A549 (cell line): ENCODE data around the gene PIAS3. TPM values are rescaled to one million over a fixed set of nuclear protein-coding genes. Genes with fewer than 3 reads are reported as not detected.

Source experiments
- ATAC-seq, 2 experiments: fragments of 200-7000 bp in 1 of 2; fragments of >200 bp in 1 of 2; cut with Nextera tagmentation in 1 of 2; cut with Tn5 transposase in 1 of 2; 3 replicates each; pipeline versions ENCODE4 v1.8.0 to v1.9.1; 2018 to 2020; ENCODE audit warnings: mild to moderate bottlenecking in 1 of 2, moderate library complexity in 1 of 2
- CTCF ChIA-PET: fragments of 300-600 bp; sonication (Branson Sonifier 250); formaldehyde crosslinking; extraction: SDS; loops from one replicate; lab custom pipeline; 2021; ENCODE audit warnings: antibody characterized with exemption, inconsistent platforms; lab: Yijun Ruan, JAX
- POLR2A ChIA-PET: fragments of 350-600 bp; formaldehyde crosslinking; extraction: SDS; loops from one replicate; lab custom pipeline; 2021; ENCODE audit warnings: antibody characterized with exemption, inconsistent platforms; lab: Yijun Ruan, JAX
- DNase-seq, 2 experiments: peaks; one replicate each; pipeline versions ENCODE4 v3.0.0 to v3.0.0-alpha.2; 2011 to 2016; ENCODE audit warnings: low read depth in 1 of 2, low spot score in 1 of 2
- FAIRE-seq: peaks from 2 replicates; lab custom pipeline; 2011; peaks lifted over from hg19 to GRCh38; lab: Jason Lieb, UNC
- H3K27ac ChIP-seq, 2 experiments: fragments of >200 bp; sonication (Bioruptor Twin); formaldehyde crosslinking; 3 replicates each; pipeline ENCODE4 v1.5.1; 2016 to 2017
- H3K4me1 ChIP-seq: fragments of >200 bp; sonication (Bioruptor Twin); formaldehyde crosslinking; 3 replicates; pipeline ENCODE4 v1.6.1; 2016
- H3K4me2 ChIP-seq: fragments of >200 bp; sonication (Bioruptor Twin); formaldehyde crosslinking; 3 replicates; pipeline ENCODE4 v1.6.1; 2016
- H3K4me3 ChIP-seq: fragments of >200 bp; sonication (Bioruptor Twin); formaldehyde crosslinking; 3 replicates; pipeline ENCODE4 v1.5.1; 2016
- H3K9me3 ChIP-seq: fragments of >200 bp; sonication (Bioruptor Twin); formaldehyde crosslinking; 3 replicates; pipeline ENCODE4 v1.6.1; 2016
- BCL3 ChIP-seq: fragments of >200 bp; sonication (Bioruptor Twin); formaldehyde crosslinking; IDR thresholded peaks from 3 replicates; pipeline ENCODE4 v1.6.1; 2016
- CBX2 ChIP-seq: fragments of 200-600 bp; sonication (generic); IDR thresholded peaks from 2 replicates; pipeline ENCODE4 v1.6.1; 2016; ENCODE audit warnings: low read depth, mild to moderate bottlenecking, borderline replicate concordance
- CBX8 ChIP-seq: fragments of 200-600 bp; sonication (generic); IDR thresholded peaks from 2 replicates; pipeline ENCODE4 v1.6.1; 2016
- CHD4 ChIP-seq: fragments of 200-600 bp; sonication (generic); IDR thresholded peaks from 2 replicates; pipeline ENCODE4 v1.6.1; 2016; ENCODE audit warnings: antibody characterized with exemption, mild to moderate bottlenecking, borderline replicate concordance
- CTCF ChIP-seq: fragments of >200 bp; sonication (Bioruptor Twin); formaldehyde crosslinking; IDR thresholded peaks from 3 replicates; pipeline ENCODE4 v1.5.1; 2016
- E2F6 ChIP-seq: IDR thresholded peaks from 2 replicates; pipeline ENCODE4 v1.6.1; 2012; ENCODE audit warnings: low read depth, borderline replicate concordance
- EP300 ChIP-seq, 2 experiments: fragments of >200 bp; sonication (Bioruptor Twin); formaldehyde crosslinking; IDR thresholded peaks; 2 replicates in 1 of 2; 3 replicates in 1 of 2; pipeline ENCODE4 v1.6.1; 2016 to 2017
- ESRRA ChIP-seq: fragments of 150-350 bp; IDR thresholded peaks from 2 replicates; pipeline ENCODE4 v1.6.1; 2014; ENCODE audit warnings: mild to moderate bottlenecking, low read length, borderline replicate concordance
- MAX ChIP-seq: IDR thresholded peaks from 2 replicates; pipeline ENCODE4 v1.6.1; 2012
- NR3C1 ChIP-seq: fragments of >200 bp; sonication (Bioruptor Twin); formaldehyde crosslinking; IDR thresholded peaks from 3 replicates; pipeline ENCODE4 v1.6.1; 2017
- PHF8 ChIP-seq: fragments of 200-600 bp; sonication (generic); IDR thresholded peaks from 2 replicates; pipeline ENCODE4 v1.6.1; 2016; ENCODE audit warnings: low read depth, mild to moderate bottlenecking, antibody characterized with exemption, moderate library complexity, borderline replicate concordance
- POLR2AphosphoS2 ChIP-seq: conservative IDR thresholded peaks from 2 replicates; pipeline ENCODE4 v1.6.1; 2012; ENCODE audit warnings: low read length, improper control_type of control experiment, inconsistent platforms
- RCOR1 ChIP-seq: fragments of 150-350 bp; IDR thresholded peaks from 2 replicates; pipeline ENCODE4 v1.6.1; 2014; ENCODE audit warnings: antibody characterized with exemption, low read length, low read depth
- RFX5 ChIP-seq: fragments of 450-650 bp; IDR thresholded peaks from 2 replicates; pipeline ENCODE4 v1.7.1; 2014; ENCODE audit warnings: antibody characterized with exemption, mild to moderate bottlenecking, moderate library complexity
- SREBF2 ChIP-seq: fragments of 450-650 bp; IDR thresholded peaks from 2 replicates; pipeline ENCODE4 v1.6.1; 2014; ENCODE audit warnings: mild to moderate bottlenecking, moderate library complexity
- TP53 ChIP-seq: fragments of 250-450 bp; sonication (Bioruptor Pico); IDR thresholded peaks from 2 replicates; pipeline ENCODE4 v1.5.0; 2021; ENCODE audit warnings: mild to moderate bottlenecking, moderate library complexity
- ZNF302 ChIP-seq: fragments of 250-450 bp; sonication (Bioruptor Pico); IDR thresholded peaks from 2 replicates; pipeline ENCODE4 v1.9.0; 2021; ENCODE audit warnings: inconsistent platforms, mild to moderate bottlenecking, moderate library complexity
- ZSCAN20 ChIP-seq: fragments of 250-450 bp; sonication (Bioruptor Pico); IDR thresholded peaks from 2 replicates; pipeline ENCODE4 v1.8.0; 2022; ENCODE audit warnings: mild to moderate bottlenecking, moderate library complexity
- WGBS: methylation state at CpG from one replicate; pipeline ENCODE4 v1.1.6; 2017; ENCODE audit errors: missing lambda C conversion rate; 5-methylcytosine and 5-hydroxymethylcytosine counted together
- polyA plus RNA-seq, 4 experiments: library from polyadenylated mRNA; depleted of rRNA in 3 of 4; stranded (reverse); fragments of >200 nt; fragmentation: RNase III in 1 of 4; extraction: RNeasy Plus Mini Kit Qiagen cat#74134 plus additional on column Dnase treatment in 1 of 4; gene quantifications; 2 replicates in 3 of 4; 3 replicates in 1 of 4; pipeline ENCODE4 v1.2.3, GENCODE V29; 2011 to 2017

The PIAS3 gene
- polyA plus RNA-seq, 2 of the 4 experiments (the other 2 are of a cell fraction): 15.5 to 22.7 TPM

GRCh38 chr1:145885738-145886287 is 26.9 kb upstream of the PIAS3 start, which contains the start of gene ANKRD35 (continued):
- TF ChIP-seq E2F6 (no peak), RFX5 (no peak), ZSCAN20 (CRISPR knock-in tag) (no peak), CTCF (no peak), CHD4 (no peak), CBX8 (no peak), POLR2AphosphoS2 (no peak), ESRRA (no peak), CBX2 (no peak)

GRCh38 chr1:145884675-145885074 is 25.8 kb upstream of the PIAS3 start:
- FAIRE-seq (no peak), ATAC-seq (no peak), DNase-seq (no peak)
- ChIA-PET CTCF (interaction anchor here (1.0 to 8.7 kb wide), 6 partner anchors 9 to 39 kb away, joined by 3 to 53 read pairs (median 4); partner anchors contain the start of genes ITGA10 and NUDT17), POLR2A (interaction anchor here (2.0 kb wide), 1 partner anchor 25 kb away, joined by 5 read pairs; the partner anchor contains the start of gene PIAS3)
- TF ChIP-seq PHF8: no peak
- TF ChIP-seq SREBF2: no peak
- TF ChIP-seq RCOR1: no peak
- no peak for TF ChIP-seq EP300 (IDR thresholded peaks at IDR 0.05)
- TF ChIP-seq NR3C1: no peak
- 0% methylated on average over 1 of the region's 1 CpG for WGBS
- no peak overlapping the region for H3K4me3 ChIP-seq
- H3K4me1 ChIP-seq: peaks cover 20% of the 10 kb centered on the region
- H3K27ac ChIP-seq: no peak overlapping the region
- no peak overlapping the region for H3K4me2 ChIP-seq
- H3K9me3 ChIP-seq: no peaks in the 10 kb centered on the region

- H3K4me3 ChIP-seq: no peak overlapping the region
- no peaks in the 10 kb centered on the region for H3K9me3 ChIP-seq
- no peak for FAIRE-seq
- 79% methylated on average over 5 of the region's 5 CpGs for WGBS
- TF ChIP-seq MAX (no peak), ZNF302 (CRISPR knock-in tag) (no peak), POLR2AphosphoS2 (no peak), TP53 (CRISPR knock-in tag) (no peak), BCL3 (no peak), NR3C1 (no peak)
- no peak for DNase-seq
- ChIA-PET POLR2A (interaction anchor here (0.7 kb wide), 1 partner anchor 20 kb away, joined by 3 read pairs; no protein-coding TSS in a partner anchor), CTCF (interaction anchor here (0.9 to 8.7 kb wide), 10 partner anchors 9 to 98 kb away, joined by 3 to 78 read pairs (median 8); partner anchors contain the start of genes ITGA10, NUDT17 and RBM8A)
- H3K4me1 ChIP-seq: peaks cover 10% of the 10 kb centered on the region; the same call in 1 of the 3 replicates
- H3K4me2 ChIP-seq: no peak overlapping the region
- no peak for ATAC-seq
- no peak overlapping the region for H3K27ac ChIP-seq
Observed at GRCh38 chr1:145879775-145880174, 20.9 kb upstream of the PIAS3 start.
